ENCODE data around the gene TRIM54. TPM values are rescaled to one million over a fixed set of nuclear protein-coding genes. Genes with fewer than 3 reads are reported as not detected.

TRIM54 gene
- total and polyA plus RNA-seq, 9 of the 15 experiments (the other 6 are each of a cell fraction or from before 2014, with no cell fraction given) = not detected

GRCh38 chr2:27322766-27323595 lies 40.8 kb downstream of the TRIM54 start, which contains the start of gene MPV17 (continued):
- peak; percentile 77; the same call in 1 of the 2 replicates for TF ChIP-seq ZFP91 (CRISPR knock-in tag; IDR thresholded peaks at IDR 0.05)
- peak; percentile 93 for TF ChIP-seq POLR2B (IDR thresholded peaks at IDR 0.05; ENCODE audit: low read depth, partially characterized antibody)
- TF ChIP-seq CREB3L1 (IDR thresholded peaks at IDR 0.05; ENCODE audit: borderline replicate concordance, low read depth) = peak; percentile 63; the same call in 1 of the 2 replicates
- no peak for TF ChIP-seq TEAD4 (IDR thresholded peaks at IDR 0.05; ENCODE audit: low read length)
- TF ChIP-seq TEAD4 (CRISPR knock-in tag; IDR thresholded peaks at IDR 0.05; ENCODE audit: borderline replicate concordance) = no peak
- TF ChIP-seq KLF10 (CRISPR knock-in tag; IDR thresholded peaks at IDR 0.05) = no peak
- no peak for TF ChIP-seq CEBPZ (IDR thresholded peaks at IDR 0.05; ENCODE audit: borderline replicate concordance, low read depth, low read length)
- TF ChIP-seq SP1 (CRISPR knock-in tag; IDR thresholded peaks at IDR 0.05) = peak; percentile 84
- TF ChIP-seq MXI1 (IDR thresholded peaks at IDR 0.05; ENCODE audit: low read depth, low read length) = peak; percentile 71
- TF ChIP-seq RBM25 (IDR thresholded peaks at IDR 0.05; ENCODE audit: low read depth, low read length, severe bottlenecking) = no peak
- peak; percentile 90; the same call in 1 of the 2 replicates for TF ChIP-seq FOXP4 (CRISPR knock-in tag; IDR thresholded peaks at IDR 0.05; ENCODE audit: borderline replicate concordance)
- no peak for TF ChIP-seq NELFE (IDR thresholded peaks at IDR 0.05; ENCODE audit: insufficient read depth, insufficient read length)
- TF ChIP-seq CREBBP (IDR thresholded peaks at IDR 0.05; ENCODE audit: low read depth, low read length) = no peak
- TF ChIP-seq SRF (CRISPR knock-in tag; IDR thresholded peaks at IDR 0.05) = peak; percentile 30 to 48; a peak in 1 of 4 replicates
- no peak for TF ChIP-seq MEF2A (IDR thresholded peaks at IDR 0.05; ENCODE audit: control insufficient read depth, low read depth, low read length)
- TF ChIP-seq NEUROD1 (IDR thresholded peaks at IDR 0.05; ENCODE audit: borderline replicate concordance, low read depth, low read length, partially characterized antibody) = no peak
- no peak for TF ChIP-seq FOS (IDR thresholded peaks at IDR 0.05; ENCODE audit: extremely low read depth, insufficient read length)
